Natural killer cell (primary cell): ENCODE data around the gene CDK11A. TPM values are rescaled to one million over a fixed set of nuclear protein-coding genes. Genes with fewer than 3 reads are reported as not detected.

Experiments
- total RNA-seq, 4 donors: library from RNA; stranded (reverse); fragments of 120-200 nt in 1 of 4; gene quantifications; one replicate each; pipeline versions ENCODE4 v1.2.3 to v1.2.4, GENCODE V29; 2013 to 2022

The CDK11A gene
- total RNA-seq, 3 donors from 2014 or later (not counting 1 experiment from before 2014, with no cell fraction given) = 191 to 242 (median 216) TPM

Other genes with a start within 250 kb of the CDK11A start
- 10 to 100 TPM; 17.3 to 37.3 (median 22.2) TPM for gene ATAD3A, start 212.2 kb downstream of the CDK11A start, total RNA-seq
- under 1 TPM; 0.35 to 1.00 (median 0.83) TPM for gene TMEM240, start 183.7 kb downstream of the CDK11A start, total RNA-seq
- gene SSU72, start 149.5 kb downstream of the CDK11A start, total RNA-seq = 100 to 1,000 TPM in 1 of 3 donors, 10 to 100 TPM in 2; 87.5 to 107 (median 93.9) TPM
- 1 to 10 TPM; 2.8 to 3.2 (median 3.0) TPM for gene FNDC10, start 124.2 kb downstream of the CDK11A start, total RNA-seq
- 10 to 100 TPM; 44.9 to 54.1 (median 46.0) TPM for gene MIB2, start 108.9 kb downstream of the CDK11A start, total RNA-seq
- 100 to 1,000 TPM in 2 of 3 donors, 10 to 100 TPM in 1; 82.9 to 130 (median 126) TPM for gene MMP23B, start 92.2 kb downstream of the CDK11A start, total RNA-seq
- gene CDK11B, start 65.4 kb downstream of the CDK11A start, total RNA-seq = 10 to 100 TPM; 49.6 to 65.9 (median 50.2) TPM
- 10 to 100 TPM; 57.6 to 79.9 (median 61.8) TPM for gene SLC35E2B, start 31.6 kb downstream of the CDK11A start, total RNA-seq
- gene NADK, start 54.1 kb upstream of the CDK11A start, total RNA-seq = 100 to 1,000 TPM in 2 of 3 donors, 10 to 100 TPM in 1; 97.7 to 117 (median 112) TPM
- 100 to 1,000 TPM; 285 to 304 (median 289) TPM for gene GNB1, start 166.7 kb upstream of the CDK11A start, total RNA-seq
- gene CALML6, start 190.9 kb upstream of the CDK11A start, total RNA-seq = 1 to 10 TPM; 2.1 to 3.9 (median 2.9) TPM
- under 1 TPM in 1 of 3 donors, not detected in 2; 0.41 TPM for gene TMEM52, start 194.9 kb upstream of the CDK11A start, total RNA-seq